Activated CD8-positive, alpha-beta memory T cell treated with anti-CD3 and anti-CD28 coated beads, Interleukin-2, amount 50 U/mL, for 48 hours (primary cell): ENCODE results near the gene S1PR3.

Experiments
- DNase-seq: peaks from one replicate; pipeline ENCODE4 v3.0.0-alpha.2; 2020

S1PR3 gene

GRCh38 chr9:89039664-89040063 lies 48.4 kb downstream of the S1PR3 start:
- DNase-seq = no peak

DNA sequence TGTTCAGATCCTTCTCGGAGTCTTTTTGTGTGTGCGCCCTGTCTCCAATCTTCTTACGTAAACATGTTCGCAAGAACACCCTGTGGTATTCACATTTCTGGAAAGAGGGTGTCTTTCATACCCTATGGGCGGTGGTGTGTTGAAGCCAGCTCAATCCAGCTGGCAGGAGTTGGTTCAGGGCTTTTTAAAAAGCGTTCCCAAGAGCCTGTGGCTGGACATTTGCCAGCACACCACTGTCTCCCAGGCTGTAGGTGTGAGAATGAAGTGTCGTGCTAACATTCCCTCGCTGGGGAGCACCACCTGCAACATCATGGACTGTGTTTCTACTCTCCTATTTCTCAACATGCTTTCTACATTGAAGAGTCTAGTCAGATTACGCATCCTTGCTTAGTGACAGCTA lies 51.7 kb downstream of the S1PR3 start:
- no peak for DNase-seq

DNA sequence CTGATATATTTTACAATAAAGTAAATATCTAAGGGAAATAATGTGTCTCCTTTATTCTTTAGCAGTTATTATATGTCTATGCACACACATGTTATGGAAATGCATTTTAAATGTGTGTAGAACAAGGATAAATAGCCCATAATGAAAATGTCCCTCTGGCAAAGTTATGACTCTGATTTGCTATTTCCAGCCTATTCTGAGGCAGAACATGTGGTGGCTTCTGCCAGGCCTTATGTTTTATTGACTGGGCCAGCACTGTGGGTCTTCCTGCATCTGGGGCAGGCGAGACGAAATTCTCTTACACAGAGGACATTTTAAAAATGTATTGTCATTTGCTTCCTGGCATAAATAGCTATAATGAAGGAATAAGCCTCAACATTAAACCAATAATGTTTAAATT lies 52.8 kb downstream of the S1PR3 start:
- no peak for DNase-seq

DNA sequence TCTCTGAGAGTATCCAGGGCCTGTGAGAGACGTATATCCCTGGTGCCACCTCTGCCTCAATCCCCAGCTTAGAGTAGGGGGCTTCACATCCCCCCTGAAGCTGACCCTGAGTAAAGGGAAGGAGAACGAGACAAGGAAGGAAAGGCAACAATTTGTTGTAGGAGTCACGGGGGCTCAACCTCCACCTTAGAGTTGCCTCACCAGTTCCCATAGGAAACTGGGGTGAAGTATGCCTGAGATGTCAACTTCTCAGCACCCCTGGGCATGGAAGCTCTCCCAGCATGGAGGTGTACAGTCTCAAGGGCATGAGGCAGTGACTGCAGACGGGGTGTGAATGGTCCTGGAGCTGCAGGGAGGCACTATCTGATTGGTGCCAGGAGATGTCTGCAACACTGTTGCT lies 53.6 kb downstream of the S1PR3 start:
- DNase-seq = no peak

DNA sequence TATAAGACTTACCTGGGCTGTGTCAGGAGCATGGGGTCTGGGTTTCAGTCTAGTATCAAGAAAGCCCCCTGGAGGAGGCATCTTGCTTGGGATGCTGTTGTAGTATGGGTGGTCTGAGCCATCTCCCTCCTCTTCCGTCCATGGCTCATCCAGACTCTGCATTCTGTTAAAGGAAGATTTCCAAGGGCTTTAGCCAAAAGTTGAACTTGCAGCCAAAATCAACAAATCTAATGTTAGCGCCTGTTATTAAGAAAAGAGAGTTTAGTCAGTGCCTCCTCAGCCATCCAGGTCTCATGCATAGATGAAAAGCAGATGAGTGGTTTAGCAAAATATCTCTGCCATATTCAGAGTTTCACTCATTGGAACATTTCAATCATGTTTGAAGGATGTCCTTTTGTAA lies 55.6 kb downstream of the S1PR3 start:
- no peak for DNase-seq

GRCh38 chr9:89047667-89048066 lies 56.4 kb downstream of the S1PR3 start:
- no peak for DNase-seq

DNA sequence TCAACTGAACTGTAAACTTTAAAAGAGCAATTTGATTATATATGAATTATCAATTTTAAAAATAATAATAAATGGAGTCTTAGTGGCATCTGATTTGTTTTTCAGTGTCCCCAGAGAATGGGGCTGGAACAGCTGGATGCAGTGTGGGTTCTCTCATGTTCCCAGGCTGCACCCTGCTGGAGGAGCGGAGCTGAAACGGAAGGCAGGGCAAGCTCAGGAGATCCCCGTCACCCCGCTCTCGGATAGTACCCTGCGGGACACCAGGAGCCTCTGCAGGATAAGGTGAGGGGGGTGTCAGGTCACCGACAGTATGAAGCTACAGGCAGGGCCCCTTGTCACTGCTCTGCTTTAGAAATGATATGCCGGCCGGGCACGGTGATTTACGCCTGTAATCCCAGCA lies 57.3 kb downstream of the S1PR3 start:
- DNase-seq = no peak

DNA sequence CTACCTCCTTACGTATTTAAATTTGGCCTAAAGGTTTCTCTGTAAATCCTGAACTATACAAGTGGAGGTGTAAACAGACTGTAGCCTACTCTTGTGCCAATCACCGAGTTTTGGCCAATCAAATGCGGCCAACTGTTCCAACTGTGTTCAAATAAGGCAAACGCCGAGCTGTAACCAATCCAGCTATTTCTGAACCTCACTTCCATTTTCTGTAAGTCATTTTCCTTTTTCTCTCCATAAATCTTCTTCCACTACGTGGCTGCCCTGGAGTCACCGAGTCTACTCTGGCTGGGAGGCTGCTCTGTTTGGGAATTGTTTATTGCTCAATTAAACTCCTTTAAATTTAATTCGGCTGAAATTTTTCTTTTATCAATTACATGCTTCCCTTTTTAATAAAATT lies 58.4 kb downstream of the S1PR3 start:
- no peak for DNase-seq

- no peak for DNase-seq
Observed at GRCh38 chr9:89051421-89052025, 60.3 kb downstream of the S1PR3 start.

DNA sequence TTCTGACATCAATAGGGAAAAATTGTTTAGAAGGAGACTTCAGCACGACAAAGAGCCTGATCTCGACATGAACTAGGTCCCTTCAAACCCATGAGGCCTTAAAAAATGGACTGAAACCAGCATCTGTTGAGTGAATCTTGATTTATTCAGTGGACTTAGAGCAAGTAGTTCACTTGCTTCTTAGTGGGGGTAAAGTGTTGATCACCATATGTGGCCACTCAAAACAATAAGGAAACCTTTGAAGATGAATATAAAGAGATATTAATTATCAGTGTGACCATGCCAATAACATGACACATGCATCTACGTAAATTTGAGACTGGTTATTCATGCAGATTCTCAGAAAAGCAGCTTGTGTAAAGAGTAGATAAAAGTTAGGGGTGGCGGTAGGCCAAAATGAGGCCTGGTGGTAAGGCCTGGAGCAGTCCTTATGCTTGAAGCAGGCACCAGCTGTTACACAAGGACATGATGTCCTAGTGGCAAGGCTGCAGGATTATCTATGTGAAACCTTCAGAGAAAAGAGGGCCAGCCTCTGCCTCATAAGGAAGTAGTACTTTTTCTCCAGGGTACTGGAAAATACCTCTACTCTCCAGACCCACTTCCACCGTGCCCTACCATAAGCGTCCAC lies 61.3 kb downstream of the S1PR3 start:
- no peak for DNase-seq

GRCh38 chr9:89053301-89053700 lies 62.0 kb downstream of the S1PR3 start:
- no peak for DNase-seq
